Type B pancreatic cell (in vitro differentiated cells): Measurements from ENCODE around the gene IL6R. TPM values are rescaled to one million over a fixed set of nuclear protein-coding genes. Genes with fewer than 3 reads are reported as not detected.

Experiments
- DNase-seq: peaks from one replicate; pipeline ENCODE4 v3.0.0; 2021; ENCODE audit warnings: mixed read lengths; ENCODE audit not compliant: unreplicated experiment; ENCODE audit errors: extremely low spot score
- H3K27ac Mint-ChIP-seq: 2 replicates; pipeline ENCODE4 v1.8.0; 2021; ENCODE audit warnings: mild to moderate bottlenecking, mixed read lengths
- H3K27me3 Mint-ChIP-seq: 2 replicates; pipeline ENCODE4 v1.8.0; 2021; ENCODE audit warnings: mixed read lengths
- H3K36me3 Mint-ChIP-seq: 2 replicates; pipeline ENCODE4 v1.8.0; 2021; ENCODE audit warnings: mixed read lengths
- H3K4me1 Mint-ChIP-seq: one replicate; pipeline ENCODE4 v1.8.0; 2021; ENCODE audit warnings: mixed read lengths; ENCODE audit not compliant: unreplicated experiment
- H3K4me3 Mint-ChIP-seq: 2 replicates; pipeline ENCODE4 v1.8.0; 2021; ENCODE audit warnings: mild to moderate bottlenecking, mixed read lengths
- H3K9me3 Mint-ChIP-seq: 2 replicates; pipeline ENCODE4 v1.8.0; 2021; ENCODE audit warnings: mixed read lengths
- total RNA-seq: library from RNA; stranded (reverse); gene quantifications from 2 replicates; pipeline ENCODE4 v1.2.1, GENCODE V29; 2021; ENCODE audit warnings: low replicate concordance
- TF ChIP-seq, protein P1 (sequence below): fragments of 200-600 bp; sonication (generic); conservative IDR thresholded peaks from 2 replicates; pipeline ENCODE4 v1.5.0; 2021; ENCODE audit warnings: antibody characterized with exemption, mild to moderate bottlenecking

Gene IL6R
- total RNA-seq, 1 donor from 2014 or later = 12.5 TPM

DNA sequence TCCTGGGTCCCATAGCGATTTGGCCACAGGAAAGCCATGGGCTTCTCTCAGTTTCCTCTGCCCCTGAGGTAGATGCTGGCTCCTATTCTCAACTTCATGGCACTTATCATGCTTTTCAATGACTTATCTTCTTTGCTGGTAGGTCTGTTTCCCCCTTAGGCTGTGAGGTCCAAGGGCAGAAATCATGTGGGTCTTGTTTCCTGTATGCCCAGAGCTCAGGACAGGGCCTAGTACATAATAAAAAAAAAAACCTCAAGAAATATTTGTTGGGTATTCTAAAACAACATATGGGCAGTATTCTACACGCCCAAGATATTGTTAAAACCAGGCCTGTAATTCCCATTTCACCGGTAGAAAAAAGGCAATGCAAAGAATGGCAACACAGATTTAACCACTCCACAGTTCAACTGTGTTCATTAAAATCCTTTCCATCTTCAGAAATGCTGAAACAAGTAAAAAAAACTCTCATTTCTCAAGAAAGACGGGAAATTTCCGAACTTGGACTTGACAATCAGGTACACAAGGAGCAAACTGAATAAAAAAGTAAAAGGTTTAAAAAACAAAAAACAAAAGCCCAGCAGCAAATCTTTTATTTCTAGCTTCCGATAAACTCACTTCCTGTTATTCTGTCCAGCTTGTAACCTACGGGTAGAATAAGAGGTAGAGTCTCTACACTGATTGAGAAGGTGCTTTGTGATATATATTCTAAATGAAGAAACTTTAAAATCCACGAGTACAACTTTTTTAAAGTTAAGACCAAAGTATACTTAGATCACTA lies 90.5 kb downstream of the IL6R start:
- H3K27ac Mint-ChIP-seq = no peak overlapping the region
- H3K27me3 Mint-ChIP-seq = peaks cover 54% of the 10 kb centered on the region
- H3K4me3 Mint-ChIP-seq = no peak overlapping the region
- H3K4me1 Mint-ChIP-seq = peaks cover 8% of the 10 kb centered on the region
- H3K9me3 Mint-ChIP-seq = no peaks in the 10 kb centered on the region
- no peak for DNase-seq
- TF ChIP-seq, protein P1, sequence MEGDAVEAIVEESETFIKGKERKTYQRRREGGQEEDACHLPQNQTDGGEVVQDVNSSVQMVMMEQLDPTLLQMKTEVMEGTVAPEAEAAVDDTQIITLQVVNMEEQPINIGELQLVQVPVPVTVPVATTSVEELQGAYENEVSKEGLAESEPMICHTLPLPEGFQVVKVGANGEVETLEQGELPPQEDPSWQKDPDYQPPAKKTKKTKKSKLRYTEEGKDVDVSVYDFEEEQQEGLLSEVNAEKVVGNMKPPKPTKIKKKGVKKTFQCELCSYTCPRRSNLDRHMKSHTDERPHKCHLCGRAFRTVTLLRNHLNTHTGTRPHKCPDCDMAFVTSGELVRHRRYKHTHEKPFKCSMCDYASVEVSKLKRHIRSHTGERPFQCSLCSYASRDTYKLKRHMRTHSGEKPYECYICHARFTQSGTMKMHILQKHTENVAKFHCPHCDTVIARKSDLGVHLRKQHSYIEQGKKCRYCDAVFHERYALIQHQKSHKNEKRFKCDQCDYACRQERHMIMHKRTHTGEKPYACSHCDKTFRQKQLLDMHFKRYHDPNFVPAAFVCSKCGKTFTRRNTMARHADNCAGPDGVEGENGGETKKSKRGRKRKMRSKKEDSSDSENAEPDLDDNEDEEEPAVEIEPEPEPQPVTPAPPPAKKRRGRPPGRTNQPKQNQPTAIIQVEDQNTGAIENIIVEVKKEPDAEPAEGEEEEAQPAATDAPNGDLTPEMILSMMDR = no peak
- no peaks in the 10 kb centered on the region for H3K36me3 Mint-ChIP-seq

DNA sequence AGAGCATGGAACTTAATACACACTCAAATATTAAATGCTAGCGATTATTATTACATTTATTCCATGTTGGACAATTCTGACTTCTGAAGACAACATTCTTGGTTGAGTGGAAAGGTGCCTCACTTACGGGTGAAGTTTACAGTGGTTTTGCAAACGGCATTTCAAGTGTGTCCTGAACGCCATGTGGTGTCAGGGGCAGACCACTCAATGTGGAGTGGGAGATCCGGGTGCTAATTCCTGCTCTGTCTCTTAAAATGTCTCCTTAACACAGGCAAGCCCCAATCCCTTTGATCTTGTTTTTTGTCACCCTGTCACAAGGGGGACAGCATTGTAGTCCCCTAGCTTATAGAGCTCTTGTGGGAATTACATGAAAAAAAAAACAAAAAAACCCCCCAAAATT lies 91.2 kb downstream of the IL6R start:
- Mint-ChIP-seq H3K27ac (no peak overlapping the region), H3K4me3 (no peak overlapping the region), H3K4me1 (peaks cover 8% of the 10 kb centered on the region), H3K9me3 (no peaks in the 10 kb centered on the region), H3K36me3 (no peaks in the 10 kb centered on the region), H3K27me3 (peaks cover 56% of the 10 kb centered on the region)
- TF ChIP-seq, protein P1 = no peak
- DNase-seq = no peak

DNA sequence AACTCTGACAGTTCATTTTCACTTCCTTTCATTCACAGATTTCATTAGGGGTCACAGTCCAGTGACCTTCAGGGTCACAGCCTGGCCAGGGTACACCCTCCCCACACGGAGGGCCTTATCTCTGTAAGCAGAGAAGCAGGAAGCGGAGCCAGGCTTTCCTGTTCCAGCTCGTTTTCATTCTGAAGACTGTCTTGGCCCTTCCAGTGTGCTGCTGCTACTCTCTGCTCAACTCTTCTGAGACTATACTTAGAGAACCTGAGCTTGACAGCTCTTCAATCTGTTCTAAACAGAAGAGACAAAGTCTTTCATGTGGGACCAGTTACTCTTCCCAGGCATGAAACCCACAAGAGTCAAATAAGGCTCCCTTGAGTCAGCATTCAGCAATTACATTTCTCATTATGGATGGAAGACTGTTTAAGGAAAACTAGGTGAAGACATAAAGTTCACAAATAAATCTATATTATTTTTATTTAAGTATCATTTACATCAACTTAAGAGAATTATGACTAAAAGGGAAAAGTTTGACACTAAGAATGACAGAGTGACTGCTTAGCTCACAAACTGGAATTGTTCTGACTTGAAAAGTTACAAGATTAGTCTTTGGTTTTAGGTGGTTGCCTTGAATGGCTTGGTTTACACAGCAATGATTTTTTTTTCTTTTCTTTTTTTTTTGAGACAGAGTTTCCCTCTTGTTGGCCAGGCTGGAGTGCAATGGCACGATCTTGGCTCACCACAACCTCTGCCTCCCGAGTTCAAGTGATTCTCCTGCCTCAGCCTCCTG lies 92.1 kb downstream of the IL6R start:
- DNase-seq = no peak
- Mint-ChIP-seq H3K4me1 (peaks cover 8% of the 10 kb centered on the region), H3K27me3 (peaks cover 53% of the 10 kb centered on the region), H3K9me3 (no peaks in the 10 kb centered on the region), H3K4me3 (no peak overlapping the region), H3K36me3 (no peaks in the 10 kb centered on the region), H3K27ac (peak overlapping the region; percentile 24)
- TF ChIP-seq, protein P1 = no peak

DNA sequence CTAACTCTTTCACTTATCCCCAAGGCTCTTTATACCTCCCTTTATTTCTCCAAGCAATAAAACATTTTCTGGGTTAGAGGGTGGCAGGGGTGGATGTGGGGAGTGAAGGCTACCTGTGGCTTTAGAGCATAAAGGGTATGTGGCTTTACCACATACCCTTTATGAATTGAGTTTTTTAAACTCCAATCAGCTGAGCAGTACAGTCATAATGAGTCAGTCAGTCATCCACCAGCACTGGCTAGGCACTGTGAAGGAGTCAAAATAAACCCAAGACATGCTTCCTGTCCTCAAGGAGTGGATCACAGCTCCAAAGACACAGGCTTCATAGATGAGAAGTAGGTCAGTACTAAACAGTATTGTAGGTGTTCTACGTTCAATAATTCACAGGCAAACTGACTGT lies 94.3 kb downstream of the IL6R start:
- Mint-ChIP-seq H3K4me1 (no peaks in the 10 kb centered on the region), H3K4me3 (no peak overlapping the region), H3K9me3 (no peaks in the 10 kb centered on the region), H3K27ac (no peak overlapping the region), H3K36me3 (no peaks in the 10 kb centered on the region), H3K27me3 (peaks cover 65% of the 10 kb centered on the region)
- TF ChIP-seq, protein P1 = no peak
- DNase-seq = no peak

DNA sequence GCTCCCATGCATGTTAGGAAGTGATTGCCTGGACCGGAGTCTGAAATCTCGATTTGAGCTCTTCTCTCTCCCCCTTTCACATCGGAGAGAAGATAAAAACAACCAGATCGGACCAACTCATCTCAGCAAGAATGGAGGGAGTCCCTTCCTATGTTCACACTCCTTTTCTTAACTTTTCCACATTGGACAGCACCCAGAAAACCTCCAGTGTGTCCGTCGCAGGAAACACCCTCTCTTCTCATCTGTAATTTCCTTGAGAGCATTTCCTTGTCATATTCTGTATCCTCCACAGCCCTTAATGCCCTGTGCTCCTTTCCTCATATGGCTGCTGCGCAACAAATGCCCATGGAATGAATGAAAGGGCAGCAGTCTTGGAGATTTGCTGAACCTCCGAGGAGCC lies 95.4 kb downstream of the IL6R start:
- H3K27ac Mint-ChIP-seq = no peak overlapping the region
- no peaks in the 10 kb centered on the region for H3K36me3 Mint-ChIP-seq
- H3K27me3 Mint-ChIP-seq = peaks cover 72% of the 10 kb centered on the region
- TF ChIP-seq, protein P1 = no peak
- DNase-seq = no peak
- H3K4me1 Mint-ChIP-seq = no peaks in the 10 kb centered on the region
- peak overlapping the region; percentile 34 for H3K4me3 Mint-ChIP-seq
- H3K9me3 Mint-ChIP-seq = no peaks in the 10 kb centered on the region
